CD4-positive, alpha-beta T cell treated with Interleukin-1 beta for 1 hour (primary cell): ENCODE data around the gene HSPA12A.

Source experiments
- DNase-seq, 2 donors: peaks; one replicate each; pipeline ENCODE4 v3.0.0-alpha.2; 2020 to 2022

HSPA12A gene

GRCh38 chr10:116742367-116743265, at the start of gene HSPA12A:
HSPA12A (minus strand) TSS chr10:116742566; CDS start chr10:116742469, 97 bp downstream.
- peak; percentile 43 to 53 for DNase-seq

GRCh38 chr10:116791241-116791640, 48.9 kb upstream of the HSPA12A start:
- DNase-seq: no peak

- peak; percentile 60 to 68 for DNase-seq
Measured at GRCh38 chr10:116787893-116788665, 45.7 kb upstream of the HSPA12A start.

- no peak for DNase-seq
Measured at GRCh38 chr10:116787053-116787659, 44.8 kb upstream of the HSPA12A start.

GRCh38 chr10:116785867-116786266, 43.5 kb upstream of the HSPA12A start:
- no peak for DNase-seq

- no peak for DNase-seq
Measured at GRCh38 chr10:116785282-116785681, 42.9 kb upstream of the HSPA12A start.

- DNase-seq: no peak
Measured at GRCh38 chr10:116784651-116785050, 42.3 kb upstream of the HSPA12A start.

- no peak for DNase-seq
Measured at GRCh38 chr10:116784035-116784434, 41.7 kb upstream of the HSPA12A start.

- DNase-seq: no peak
Measured at GRCh38 chr10:116783011-116783655, 40.8 kb upstream of the HSPA12A start.

GRCh38 chr10:116781370-116781884, 39.1 kb upstream of the HSPA12A start:
- no peak for DNase-seq

GRCh38 chr10:116780691-116781205, 38.4 kb upstream of the HSPA12A start:
- no peak for DNase-seq

GRCh38 chr10:116779076-116779687, 36.8 kb upstream of the HSPA12A start:
- no peak for DNase-seq

GRCh38 chr10:116777006-116777405, 34.6 kb upstream of the HSPA12A start:
- no peak for DNase-seq

GRCh38 chr10:116775488-116776400, 33.4 kb upstream of the HSPA12A start:
- DNase-seq: no peak

- DNase-seq: no peak
Measured at GRCh38 chr10:116774728-116775151, 32.4 kb upstream of the HSPA12A start.

GRCh38 chr10:116772909-116773705, 30.7 kb upstream of the HSPA12A start:
- no peak for DNase-seq

- DNase-seq: no peak
Measured at GRCh38 chr10:116771959-116772585, 29.7 kb upstream of the HSPA12A start.

- no peak for DNase-seq
Measured at GRCh38 chr10:116771101-116771958, 29.0 kb upstream of the HSPA12A start.
